Neural progenitor cell (in vitro differentiated cells): Measurements from ENCODE around the gene CACNA1B.

Experiments
- EZH2 ChIP-seq: fragments of 200-600 bp; sonication (generic); IDR thresholded peaks from 2 replicates; pipeline ENCODE4 v1.6.1; 2017; ENCODE audit warnings: antibody characterized with exemption, mild to moderate bottlenecking, moderate library complexity
- TF ChIP-seq, protein P1 (sequence below): fragments of 200-600 bp; sonication (generic); IDR thresholded peaks from 2 replicates; pipeline ENCODE4 v1.5.1; 2017; ENCODE audit warnings: antibody characterized with exemption, mild to moderate bottlenecking

DNA sequence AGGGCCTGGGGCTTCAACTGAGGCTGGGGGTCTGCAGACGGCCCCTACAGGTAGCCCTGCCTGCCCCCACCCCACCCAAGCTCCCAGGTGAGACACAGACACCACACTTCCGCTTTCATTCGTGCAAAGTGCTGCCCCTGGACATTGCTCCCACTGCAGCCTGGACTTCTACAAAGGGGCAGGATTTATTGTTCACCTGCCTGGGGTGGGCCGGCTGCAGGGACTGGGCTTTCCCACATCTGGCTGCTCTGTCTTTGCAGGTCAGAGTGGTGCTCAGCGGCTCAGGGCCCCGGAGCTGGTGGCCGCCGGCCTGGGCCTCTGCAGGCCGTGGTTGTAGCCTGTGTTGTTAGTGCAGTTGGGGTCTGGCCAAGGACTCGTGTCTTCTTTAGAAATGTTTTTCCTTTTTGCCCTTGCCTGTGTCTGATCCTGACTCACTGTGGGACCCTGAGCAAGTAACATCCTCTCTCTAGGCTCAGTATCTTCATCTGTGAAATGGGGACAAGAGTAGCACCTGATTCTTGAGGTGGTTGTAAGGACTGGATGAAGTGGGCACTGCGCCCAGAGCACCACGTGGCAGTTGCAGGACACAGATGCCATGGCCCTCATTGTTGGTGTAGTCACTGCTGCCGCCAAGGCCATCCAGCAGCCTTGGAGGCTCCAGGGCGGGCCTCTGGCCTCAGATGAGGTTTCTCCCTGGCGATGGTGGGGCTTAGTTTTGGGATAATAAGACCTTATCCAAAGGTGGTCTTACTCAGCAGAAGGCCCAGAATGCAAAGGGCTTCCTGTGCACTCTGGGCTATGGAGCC, 143.9 kb downstream of the CACNA1B start:
- TF ChIP-seq, protein P1, sequence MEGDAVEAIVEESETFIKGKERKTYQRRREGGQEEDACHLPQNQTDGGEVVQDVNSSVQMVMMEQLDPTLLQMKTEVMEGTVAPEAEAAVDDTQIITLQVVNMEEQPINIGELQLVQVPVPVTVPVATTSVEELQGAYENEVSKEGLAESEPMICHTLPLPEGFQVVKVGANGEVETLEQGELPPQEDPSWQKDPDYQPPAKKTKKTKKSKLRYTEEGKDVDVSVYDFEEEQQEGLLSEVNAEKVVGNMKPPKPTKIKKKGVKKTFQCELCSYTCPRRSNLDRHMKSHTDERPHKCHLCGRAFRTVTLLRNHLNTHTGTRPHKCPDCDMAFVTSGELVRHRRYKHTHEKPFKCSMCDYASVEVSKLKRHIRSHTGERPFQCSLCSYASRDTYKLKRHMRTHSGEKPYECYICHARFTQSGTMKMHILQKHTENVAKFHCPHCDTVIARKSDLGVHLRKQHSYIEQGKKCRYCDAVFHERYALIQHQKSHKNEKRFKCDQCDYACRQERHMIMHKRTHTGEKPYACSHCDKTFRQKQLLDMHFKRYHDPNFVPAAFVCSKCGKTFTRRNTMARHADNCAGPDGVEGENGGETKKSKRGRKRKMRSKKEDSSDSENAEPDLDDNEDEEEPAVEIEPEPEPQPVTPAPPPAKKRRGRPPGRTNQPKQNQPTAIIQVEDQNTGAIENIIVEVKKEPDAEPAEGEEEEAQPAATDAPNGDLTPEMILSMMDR, result no peak
- no peak for TF ChIP-seq EZH2
